Ureter (tissue), 1 donor: ENCODE results near the gene VBP1. TPM values are rescaled to one million over a fixed set of nuclear protein-coding genes. Genes with fewer than 3 reads are reported as not detected.
A peak's percentile ranks its signal among the peaks of the same experiment; 100 is the strongest.
"Not testable (repeated sequence)": the region's sequence is repeated elsewhere in the genome, so short reads cannot be mapped to it uniquely, and the experiment has no call there.

Experiments
- DNase-seq: peaks from one replicate; pipeline ENCODE4 v3.0.0-alpha.2; 2020; ENCODE audit warnings: low spot score
- total RNA-seq: library from RNA; stranded (reverse); gene quantifications from one replicate; pipeline ENCODE4 v1.2.4, GENCODE V29; 2023
- donor health status: DM: yes; HTN: yes; CAD: no.

Gene VBP1, protein sequence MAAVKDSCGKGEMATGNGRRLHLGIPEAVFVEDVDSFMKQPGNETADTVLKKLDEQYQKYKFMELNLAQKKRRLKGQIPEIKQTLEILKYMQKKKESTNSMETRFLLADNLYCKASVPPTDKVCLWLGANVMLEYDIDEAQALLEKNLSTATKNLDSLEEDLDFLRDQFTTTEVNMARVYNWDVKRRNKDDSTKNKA
- total RNA-seq = 40.5 TPM

DNA sequence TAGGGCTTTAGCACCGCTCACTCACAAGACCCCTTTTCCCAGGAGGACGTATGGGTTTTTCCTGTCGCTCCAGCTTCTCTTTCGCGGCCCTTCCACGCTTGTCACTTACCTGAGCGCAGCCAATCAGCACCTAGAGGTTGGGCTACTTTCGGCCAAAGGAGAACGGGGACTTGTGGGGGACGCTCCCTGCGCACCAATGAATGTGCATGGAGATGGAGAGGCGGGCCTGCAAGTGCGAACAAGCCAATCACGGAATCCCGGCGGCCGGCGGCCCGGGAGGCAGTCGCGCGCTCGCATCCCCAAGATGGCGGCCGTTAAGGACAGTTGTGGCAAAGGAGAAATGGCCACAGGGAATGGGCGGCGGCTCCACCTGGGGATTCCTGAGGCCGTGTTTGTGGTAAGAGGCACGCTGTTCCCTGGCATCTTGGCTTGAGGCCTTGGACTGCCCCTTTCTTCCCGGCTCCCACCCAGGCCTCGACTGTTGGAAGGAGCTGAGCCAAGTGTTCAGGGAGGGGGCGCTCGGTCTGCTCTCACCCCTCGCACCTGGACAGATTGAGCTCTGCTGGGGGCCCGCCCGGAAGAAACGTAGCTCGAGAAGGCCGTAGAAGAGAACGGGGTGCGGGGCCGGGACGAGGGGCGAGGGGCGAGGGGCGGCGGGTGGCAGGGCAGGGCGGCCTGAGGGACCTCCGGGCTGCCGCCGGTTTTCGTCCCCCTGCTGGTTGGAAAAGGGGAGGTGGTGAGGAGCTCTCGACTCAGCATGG, at the start of gene VBP1:
TSS of gene VBP1 (plus strand) at position 282 of the 761 bp plus-strand sequence. CDS start at position 305, 23 bp downstream.
- peak; percentile 93 for DNase-seq

DNA sequence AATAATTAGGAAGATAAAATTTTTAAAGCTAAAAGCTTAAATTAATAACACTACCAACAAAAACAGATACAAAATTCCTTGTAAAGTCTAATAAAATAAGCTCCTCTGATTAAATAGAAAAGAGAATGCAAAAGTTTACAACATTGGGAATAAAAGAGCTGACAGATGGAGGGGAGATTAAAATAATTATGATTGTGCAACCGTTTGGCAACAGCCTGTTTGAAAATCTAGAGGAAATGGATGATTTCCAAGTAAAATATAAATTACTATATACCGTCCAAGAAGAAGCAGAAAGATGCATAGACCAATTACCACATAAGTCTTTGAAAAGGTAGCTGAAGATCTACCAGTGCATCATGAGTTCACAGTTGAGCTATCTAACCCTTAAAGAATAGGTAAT, 46.4 kb upstream of the VBP1 start:
- DNase-seq = no peak

DNA sequence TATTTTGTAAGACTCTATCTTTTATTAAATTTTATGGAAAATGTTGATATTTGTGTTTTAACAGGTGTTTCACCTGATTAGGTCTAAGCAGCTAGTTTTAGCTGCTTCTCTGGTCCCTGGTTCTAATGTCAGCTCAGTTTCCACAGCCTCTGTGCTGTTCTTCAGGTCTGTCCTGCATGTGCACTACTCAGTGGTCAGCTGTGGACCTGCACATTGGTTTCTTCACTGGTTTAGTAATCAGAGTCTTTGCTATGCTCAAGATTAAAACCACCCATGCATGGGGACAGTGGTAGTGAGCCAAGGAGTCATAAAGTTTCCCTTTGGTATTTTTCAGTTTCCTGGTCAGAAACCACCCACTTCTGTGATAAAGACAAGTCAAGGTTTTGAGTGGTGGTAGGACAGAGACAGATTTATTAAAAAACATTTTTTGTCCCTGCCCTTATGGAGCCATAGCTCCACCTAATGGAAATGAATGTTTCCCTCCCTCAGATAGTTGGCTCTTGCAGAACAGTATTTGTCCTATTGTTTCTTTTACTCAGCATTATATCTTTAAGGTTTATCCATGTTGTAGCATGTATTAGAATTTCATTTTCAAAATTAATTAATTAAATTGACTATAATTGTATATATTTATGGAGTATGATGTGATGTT, 36.8 kb upstream of the VBP1 start:
- no peak for DNase-seq

DNA sequence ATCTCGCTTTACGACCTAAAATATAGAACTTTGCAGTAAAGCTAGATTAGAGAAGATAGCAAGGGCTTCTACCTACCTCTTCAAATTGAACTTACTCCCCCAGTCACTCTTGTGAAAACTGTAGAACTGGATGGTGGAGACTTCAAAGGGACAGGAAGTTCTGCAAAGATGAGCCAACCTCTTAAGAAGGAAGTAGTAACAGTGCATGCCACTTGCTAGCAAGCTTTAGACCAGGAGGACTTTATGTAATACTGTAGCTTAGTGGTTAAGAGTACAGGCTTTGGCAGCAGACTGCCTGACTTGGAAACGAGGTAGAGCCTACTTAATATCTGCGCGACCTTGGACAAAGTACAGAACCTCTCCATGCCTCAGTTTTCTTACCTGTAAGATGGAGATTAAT, 27.5 kb upstream of the VBP1 start:
- DNase-seq = no peak

DNA sequence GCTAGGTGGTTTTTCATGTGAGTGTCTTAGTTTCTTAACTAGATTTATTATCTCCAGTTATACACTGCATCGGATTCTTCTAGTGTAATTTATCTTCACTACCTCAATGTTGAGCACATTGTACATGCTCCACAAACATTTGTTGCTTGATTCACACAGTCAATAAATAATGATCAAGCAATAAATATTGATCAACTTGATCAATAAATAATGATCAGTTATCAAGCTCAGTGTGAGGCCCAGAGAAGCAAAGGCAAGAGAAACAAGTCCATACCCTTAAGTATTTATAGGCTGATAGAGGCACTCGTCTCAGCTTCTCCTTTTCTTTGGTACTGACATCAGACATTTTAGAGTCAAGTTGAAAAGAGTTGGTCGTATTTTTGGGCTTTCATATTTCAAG, 5.1 kb upstream of the VBP1 start:
- no peak for DNase-seq

DNA sequence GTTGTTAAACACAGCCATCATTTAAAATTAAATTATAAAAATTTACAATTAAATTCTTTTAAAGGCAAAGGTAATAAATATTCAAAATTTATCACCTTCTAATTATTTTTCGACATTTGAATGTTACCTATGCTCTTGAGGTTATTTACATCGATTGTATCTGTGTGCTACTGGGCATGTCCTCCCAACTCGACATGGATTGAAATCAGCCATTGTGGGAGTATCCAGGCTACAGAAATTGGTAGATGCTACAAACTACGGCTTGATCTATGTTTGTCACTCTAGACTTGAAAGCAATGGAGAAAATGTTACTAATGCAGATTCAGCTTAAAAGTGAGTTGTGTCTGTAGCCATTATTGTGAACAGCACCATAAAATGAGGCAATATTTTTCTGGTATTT, 2.5 kb upstream of the VBP1 start:
- DNase-seq = no peak

DNA sequence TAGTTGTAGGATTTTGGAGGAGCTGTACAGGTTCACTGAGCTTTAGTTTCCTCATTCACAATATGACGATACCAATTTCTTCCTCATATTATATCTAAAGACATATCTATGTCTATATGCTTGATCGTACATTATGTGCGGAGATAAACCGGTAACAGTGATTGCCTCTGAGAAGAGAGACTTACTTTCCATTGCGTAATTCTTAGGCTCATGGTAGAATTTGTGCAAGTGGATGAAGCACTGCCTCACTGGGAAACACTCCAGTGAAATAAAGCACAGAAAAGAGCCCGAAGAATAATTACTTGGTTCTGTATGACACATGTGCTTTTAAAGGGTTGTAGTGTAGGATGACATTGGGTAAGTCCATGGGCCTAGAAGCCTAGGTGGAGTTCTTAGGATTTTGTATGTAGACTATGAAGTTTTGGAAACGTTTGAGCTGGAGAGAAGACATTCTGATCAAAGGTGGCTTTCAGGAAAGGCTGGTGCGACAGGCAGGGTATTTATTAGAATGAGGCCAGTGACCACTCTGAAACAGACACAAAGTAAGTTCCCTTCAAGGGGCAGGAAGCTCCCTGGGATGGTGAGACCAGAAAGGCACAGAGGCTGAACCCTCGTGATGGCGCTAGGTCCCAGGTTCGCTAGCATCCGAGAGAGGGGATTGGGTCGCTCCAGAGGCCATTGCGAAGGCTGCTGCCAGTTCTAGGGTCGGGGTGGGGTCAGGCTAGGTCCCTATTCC, 649 bp upstream of the VBP1 start:
- DNase-seq = no peak

DNA sequence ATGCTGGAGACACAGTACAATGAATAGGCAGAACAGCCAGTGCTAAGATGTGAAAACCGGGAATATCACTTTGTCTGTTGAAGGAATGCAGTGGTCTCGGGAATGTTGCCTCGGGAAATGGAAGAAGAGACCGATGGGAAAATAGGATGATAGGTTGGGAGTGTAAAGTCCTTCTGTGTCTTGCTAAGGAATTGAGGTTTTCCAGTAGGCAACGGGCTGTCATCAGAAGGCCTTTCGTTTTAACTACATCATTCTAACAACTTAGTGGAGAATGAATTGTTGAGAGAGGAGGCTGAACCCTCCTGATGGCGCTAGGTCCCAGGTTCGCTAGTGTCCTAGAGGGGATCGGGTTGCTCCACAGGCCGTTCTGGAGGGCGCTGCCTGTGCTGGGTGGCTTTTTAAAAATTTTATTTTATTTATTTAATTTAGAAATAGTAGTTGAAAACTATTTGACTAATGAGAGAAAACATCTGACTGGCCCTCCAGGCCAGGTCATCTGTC, 730 bp downstream of the VBP1 start:
- no peak for DNase-seq

DNA sequence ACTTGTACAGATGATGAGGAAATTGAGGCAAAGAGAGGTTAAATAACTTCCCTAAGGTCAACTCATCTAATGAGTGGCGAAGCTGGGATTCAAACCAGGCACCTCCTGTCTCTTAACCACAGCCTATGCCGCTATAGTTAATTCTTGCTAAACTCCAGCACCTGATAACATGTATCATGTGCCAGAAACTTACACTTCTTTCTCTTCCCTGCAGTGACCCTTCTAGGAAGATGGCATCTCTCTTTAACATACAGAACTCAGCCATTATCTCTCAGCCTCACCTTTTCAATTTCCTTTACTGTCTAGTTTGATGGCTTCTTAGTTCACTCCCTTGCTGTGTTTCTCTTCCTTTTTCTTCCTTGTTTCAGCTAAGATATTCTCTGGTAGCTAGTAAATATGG, 2.5 kb downstream of the VBP1 start:
- DNase-seq = no peak

DNA sequence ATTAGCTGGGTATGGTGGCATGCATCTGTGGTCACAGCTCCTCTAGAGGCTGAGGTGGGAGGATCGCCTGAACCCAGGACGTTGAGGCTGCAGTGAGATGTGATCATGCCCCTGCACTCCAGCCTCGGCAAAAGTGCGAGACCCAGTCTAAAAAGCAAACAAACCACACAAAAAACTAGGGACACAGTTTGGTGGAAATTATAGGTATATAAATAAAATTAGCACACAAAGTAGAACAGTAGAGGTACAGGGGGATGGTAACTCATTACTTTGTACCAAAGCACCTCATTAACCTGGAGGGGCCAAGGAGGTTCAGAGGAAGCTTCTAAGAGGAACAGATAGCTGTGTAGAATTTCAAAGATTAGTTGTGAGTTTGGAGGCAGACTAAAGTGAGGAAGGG, 5.1 kb downstream of the VBP1 start:
- DNase-seq = no peak

DNA sequence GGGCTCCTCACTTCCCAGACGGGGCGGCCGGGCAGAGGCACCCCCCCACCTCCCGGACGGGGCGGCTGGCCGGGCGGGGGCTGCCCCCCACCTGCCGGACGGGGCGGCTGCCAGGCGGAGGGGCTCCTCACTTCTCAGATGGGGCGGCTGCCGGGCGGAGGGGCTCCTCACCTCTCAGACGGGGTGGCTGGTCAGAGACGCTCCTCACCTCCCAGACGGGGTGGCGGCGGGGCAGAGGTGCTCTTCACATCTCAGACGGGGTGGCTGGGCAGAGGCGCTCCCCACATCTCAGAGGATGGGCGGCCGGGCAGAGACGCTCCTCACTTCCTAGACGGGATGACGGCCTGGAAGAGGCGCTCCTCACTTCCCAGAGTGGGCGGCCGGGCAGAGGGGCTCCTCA, 7.5 kb downstream of the VBP1 start:
- DNase-seq = not testable (repeated sequence)

DNA sequence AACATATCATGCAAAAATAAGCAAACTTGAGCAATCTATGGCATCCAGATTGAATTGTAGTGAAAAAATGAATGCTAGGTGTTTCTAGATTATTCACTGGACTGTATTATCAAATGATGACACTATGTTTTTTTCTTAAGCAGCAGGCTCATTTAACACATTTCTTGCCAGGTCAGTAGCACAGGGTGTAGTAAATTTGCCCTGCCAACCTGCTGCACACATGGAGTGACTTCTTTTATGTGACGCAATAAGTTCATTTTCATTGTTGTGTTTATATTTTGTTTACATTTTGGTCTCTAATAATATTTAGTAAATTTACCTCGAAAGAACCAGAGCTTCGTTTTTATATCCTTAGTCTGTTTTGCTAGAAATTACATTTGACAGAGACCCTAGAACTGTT, 9.5 kb downstream of the VBP1 start:
- DNase-seq = no peak

DNA sequence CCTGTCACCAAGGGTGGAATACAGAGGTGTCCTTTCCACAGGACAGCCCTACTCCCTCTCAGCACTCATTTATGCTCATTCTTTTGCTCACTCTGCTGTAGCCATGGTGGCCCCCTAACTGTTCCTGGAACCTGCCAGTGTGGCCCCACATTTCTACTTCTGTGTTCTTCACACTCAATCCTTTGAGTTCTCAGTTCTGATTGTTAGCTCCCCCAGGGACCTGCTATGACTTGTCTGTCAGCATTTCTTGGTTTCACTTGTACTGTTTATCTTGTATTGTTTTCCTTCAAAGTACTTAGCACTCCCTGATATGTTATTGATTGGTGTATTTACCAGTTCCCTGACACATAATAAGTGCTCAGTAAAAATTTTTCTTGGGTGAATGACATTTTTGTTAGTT, 14.9 kb downstream of the VBP1 start:
- no peak for DNase-seq

DNA sequence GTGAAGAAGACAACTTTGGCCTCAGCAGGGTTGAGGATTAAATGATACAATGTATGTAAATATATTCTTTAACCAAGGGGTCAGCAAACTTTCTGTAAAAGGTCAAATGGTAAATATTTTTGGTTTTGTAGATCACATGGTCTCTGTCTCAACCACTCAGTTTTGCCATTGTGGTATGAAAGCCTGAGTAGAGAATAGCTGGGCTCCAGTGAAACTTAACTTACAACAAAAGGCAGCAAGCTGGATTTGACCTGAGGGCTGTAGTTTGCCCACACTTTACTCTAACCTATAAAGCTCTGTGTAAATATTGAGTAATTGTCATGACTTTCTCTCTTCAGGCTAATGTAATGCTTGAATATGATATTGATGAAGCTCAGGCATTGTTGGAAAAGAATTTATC, 19.6 kb downstream of the VBP1 start:
- DNase-seq = no peak

DNA sequence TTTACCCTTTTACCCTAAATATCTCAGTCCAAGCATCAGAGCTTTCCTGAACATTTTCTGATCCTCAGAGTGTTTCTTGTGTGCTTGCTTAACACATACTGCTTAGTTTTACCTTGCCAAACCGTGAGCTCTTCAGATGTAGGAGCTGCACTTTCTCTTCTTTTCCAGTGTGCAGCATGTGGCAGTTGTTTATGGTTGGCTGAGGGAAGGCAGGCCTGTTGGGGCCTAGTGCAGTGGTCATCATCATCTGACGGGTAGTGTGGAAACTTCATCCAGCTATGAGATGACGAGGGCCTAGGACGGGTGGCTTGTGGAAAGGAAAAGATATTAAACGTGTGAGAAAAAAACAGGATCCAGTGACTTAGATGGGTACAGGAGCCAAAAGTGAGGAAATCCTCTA, 21.5 kb downstream of the VBP1 start:
- DNase-seq = no peak

DNA sequence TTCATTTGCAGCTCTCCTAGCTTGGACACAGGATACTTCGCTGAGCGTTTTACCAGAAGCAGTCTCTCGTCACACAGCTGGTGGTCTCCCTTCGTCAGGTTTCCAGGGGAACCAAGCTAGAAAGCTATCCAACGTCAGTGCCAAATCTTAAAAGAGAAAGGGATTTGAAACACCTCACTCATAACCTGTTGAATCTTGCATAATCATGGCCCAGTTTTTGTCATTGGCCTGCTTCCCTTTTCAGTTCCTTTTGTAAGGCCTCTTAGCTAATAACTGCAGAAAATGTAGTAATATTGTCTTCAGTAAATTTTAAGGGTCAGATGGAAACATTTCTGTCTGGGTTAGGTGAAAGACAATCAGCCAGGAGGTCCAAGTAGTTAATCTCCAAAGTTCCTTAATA, 26.0 kb downstream of the VBP1 start:
- no peak for DNase-seq

DNA sequence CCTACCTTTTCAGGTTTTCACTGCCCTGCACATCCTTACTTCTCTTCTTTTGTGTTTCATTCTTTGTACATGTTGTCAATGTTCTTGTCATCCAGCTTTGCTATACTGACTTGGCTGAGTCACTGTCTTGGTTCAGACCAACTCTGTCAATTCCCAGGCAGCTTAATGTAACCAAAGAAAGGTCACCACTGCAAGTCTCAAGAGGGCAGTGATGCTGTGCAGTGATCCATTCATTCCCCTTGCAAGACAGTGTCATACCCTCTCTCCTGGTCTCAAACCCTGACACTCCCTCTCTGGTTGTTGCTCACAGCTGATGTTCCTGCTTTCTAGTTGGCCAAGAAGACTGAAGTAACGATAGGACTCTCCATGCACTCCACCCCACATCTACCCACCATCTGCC, 30.5 kb downstream of the VBP1 start:
- DNase-seq = no peak

DNA sequence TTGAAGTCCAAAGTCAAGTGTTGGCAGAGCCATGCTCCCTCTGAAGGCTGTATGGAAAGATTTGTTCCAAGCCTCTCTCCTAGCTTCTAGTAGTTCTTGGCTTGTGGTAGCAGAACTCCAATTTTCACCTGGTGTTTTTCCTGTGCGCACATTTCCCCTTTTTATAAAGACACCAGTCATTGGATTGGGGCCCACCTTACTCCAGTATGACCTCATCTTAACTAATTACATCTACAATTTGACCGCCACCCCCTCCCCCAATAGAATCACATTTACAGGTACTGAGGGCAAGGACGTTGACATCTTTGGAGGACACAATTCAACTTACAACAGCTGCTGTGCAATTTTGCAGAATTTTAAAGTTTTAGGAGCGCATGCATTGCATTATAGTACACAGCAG, 31.2 kb downstream of the VBP1 start:
- DNase-seq = no peak

DNA sequence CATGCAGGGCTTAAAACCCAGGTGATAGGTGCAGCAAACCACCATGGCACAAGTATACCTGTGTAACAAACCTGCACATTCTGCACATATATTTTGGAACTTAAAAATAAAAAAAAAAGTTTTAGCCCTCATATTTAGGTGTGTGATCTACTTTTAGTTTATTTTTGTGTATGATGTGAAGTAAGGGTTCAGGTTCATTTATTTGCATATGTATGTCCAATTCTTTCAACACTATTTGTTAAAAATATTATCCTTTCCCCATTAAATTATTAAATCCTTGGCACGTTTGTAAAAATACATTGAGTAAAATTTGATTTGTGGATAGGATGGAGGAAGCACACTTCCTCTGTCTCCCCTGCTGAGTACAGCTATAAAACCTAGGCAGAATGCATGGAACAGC, 35.1 kb downstream of the VBP1 start:
- no peak for DNase-seq

DNA sequence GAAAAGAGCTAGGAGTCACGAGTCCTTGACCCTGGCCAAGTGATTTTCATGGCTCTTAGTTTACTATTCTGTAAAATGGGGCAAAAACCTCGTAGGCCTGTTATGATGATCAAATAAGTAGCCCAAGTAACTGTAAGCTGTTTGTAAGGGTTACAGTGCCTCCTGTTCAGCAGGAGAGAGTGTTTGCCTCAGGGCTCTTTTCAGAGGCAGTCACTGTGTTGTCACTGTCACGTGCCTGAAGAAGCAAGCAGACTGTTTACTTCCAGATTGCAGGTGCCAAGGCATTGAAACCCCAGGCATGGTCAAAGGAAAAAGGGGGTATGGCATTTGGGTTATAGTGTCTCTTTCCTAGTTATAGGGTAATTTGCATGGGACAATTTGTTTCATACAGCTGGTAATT, 43.5 kb downstream of the VBP1 start:
- no peak for DNase-seq

DNA sequence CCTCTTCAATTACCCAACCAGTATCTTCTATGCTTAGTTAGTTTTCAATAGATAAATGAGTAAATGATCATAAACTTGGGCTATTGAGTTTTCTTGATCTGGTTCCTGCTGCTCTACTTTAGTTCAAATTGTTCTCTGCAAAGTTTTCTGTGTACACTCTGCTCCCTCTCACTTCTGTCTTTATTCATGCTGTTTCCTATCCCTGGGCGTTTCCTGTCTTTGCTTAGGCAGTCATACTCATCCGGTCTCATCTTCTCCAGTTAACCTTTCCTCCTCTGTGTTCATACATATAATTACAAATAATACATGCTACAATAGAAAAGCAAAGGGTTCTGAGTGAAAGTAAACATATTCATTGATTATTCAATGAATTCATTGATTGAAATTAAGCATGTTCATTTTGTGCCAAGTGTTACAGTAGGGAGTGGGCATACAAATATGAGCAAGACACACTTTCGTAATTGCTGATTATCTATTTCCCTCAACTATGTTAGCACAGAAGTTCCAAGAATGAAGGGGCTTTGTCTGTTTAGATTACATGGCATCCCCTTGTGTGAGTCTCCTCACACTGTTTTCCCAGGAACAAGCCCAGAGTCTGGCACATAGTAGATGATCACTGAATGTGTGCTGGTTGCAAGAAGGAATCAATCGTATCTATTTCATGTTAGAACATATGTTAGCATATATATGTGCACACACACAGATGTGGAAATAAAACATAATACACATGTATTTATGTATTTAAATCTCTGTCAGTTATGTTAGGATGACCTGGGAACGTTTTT, 46.9 kb downstream of the VBP1 start:
- DNase-seq = no peak
